HG03039 (cell line): ENCODE data around the gene WDR37.

ENCODE experiments used
- ATAC-seq: cut with Tn5 transposase; IDR thresholded peaks from one replicate; pipeline ENCODE4 v1.9.1; 2021; ENCODE audit warnings: mild to moderate bottlenecking, moderate library complexity; ENCODE audit not compliant: unreplicated experiment

Gene WDR37

GRCh38 chr10:1180836-1181235 lies 124.7 kb downstream of the WDR37 start:
- no peak for ATAC-seq
